Stimulated activated CD8-positive, alpha-beta memory T cell treated with anti-CD3 and anti-CD28 coated beads, Interleukin-7, amount 100 ng/mL, for 24 hours (primary cell): ENCODE results near the gene PPIF.

ENCODE experiments used
- DNase-seq: peaks from one replicate; pipeline ENCODE4 v3.0.0-alpha.2; 2020; ENCODE audit warnings: low read depth

The PPIF gene

GRCh38 chr10:79349072-79349491 is 1.8 kb downstream of the PPIF start:
- no peak for DNase-seq

- no peak for DNase-seq
Observed at GRCh38 chr10:79349766-79350406, 2.6 kb downstream of the PPIF start.

- DNase-seq, result no peak
Observed at GRCh38 chr10:79350407-79351154, 3.3 kb downstream of the PPIF start.

GRCh38 chr10:79351332-79351731 is 4.1 kb downstream of the PPIF start:
- no peak for DNase-seq

- no peak for DNase-seq
Observed at GRCh38 chr10:79352035-79352877, 5.0 kb downstream of the PPIF start.

GRCh38 chr10:79353000-79353406 is 5.7 kb downstream of the PPIF start:
- DNase-seq, result no peak

GRCh38 chr10:79353726-79354125 is 6.5 kb downstream of the PPIF start:
- no peak for DNase-seq

GRCh38 chr10:79354141-79354540 is 6.9 kb downstream of the PPIF start:
- DNase-seq, result no peak

- DNase-seq, result no peak
Observed at GRCh38 chr10:79354615-79355014, 7.3 kb downstream of the PPIF start.

GRCh38 chr10:79355420-79356017 is 8.2 kb downstream of the PPIF start:
- no peak for DNase-seq

GRCh38 chr10:79356104-79356503 is 8.8 kb downstream of the PPIF start:
- DNase-seq, result no peak

- no peak for DNase-seq
Observed at GRCh38 chr10:79357180-79357579, 9.9 kb downstream of the PPIF start.

- DNase-seq, result no peak
Observed at GRCh38 chr10:79358811-79359210, 11.5 kb downstream of the PPIF start.

GRCh38 chr10:79359816-79360498 is 12.7 kb downstream of the PPIF start:
- no peak for DNase-seq

GRCh38 chr10:79360499-79361342 is 13.5 kb downstream of the PPIF start:
- no peak for DNase-seq

GRCh38 chr10:79361726-79362397 is 14.6 kb downstream of the PPIF start:
- DNase-seq, result no peak

- DNase-seq, result no peak
Observed at GRCh38 chr10:79367426-79368189, 20.3 kb downstream of the PPIF start.

- DNase-seq, result no peak
Observed at GRCh38 chr10:79372871-79373270, 25.6 kb downstream of the PPIF start.
